GM19463 (cell line): ENCODE data around the gene NID2.

Source experiments
- ATAC-seq: cut with Tn5 transposase; IDR thresholded peaks from one replicate; pipeline ENCODE4 v1.9.1; 2021; ENCODE audit warnings: mild to moderate bottlenecking, moderate library complexity; ENCODE audit not compliant: unreplicated experiment

The NID2 gene

GRCh38 chr14:52054678-52055077 is 14.2 kb downstream of the NID2 start:
- no peak for ATAC-seq

DNA sequence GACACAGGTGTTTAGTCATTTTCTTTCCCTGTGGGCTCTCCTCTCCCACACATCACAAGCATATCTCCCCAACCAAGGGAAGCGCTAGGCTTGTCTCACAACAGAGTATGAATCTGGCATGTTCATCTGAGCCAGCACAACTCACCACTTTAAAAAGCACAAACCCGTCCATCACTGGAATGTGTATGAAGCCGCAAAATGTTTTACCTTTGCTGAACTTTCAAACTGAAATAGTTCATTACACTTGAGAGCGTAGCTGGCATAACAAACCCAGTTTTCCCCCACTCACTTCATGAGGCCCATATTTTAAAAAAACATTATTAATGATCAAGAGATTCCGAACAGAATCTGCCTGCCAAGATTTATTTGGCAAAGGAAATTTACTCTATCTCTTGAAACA is 15.8 kb downstream of the NID2 start:
- ATAC-seq: no peak

GRCh38 chr14:52052288-52052943 is 16.4 kb downstream of the NID2 start:
- no peak for ATAC-seq

GRCh38 chr14:52051871-52052270 is 17.0 kb downstream of the NID2 start:
- no peak for ATAC-seq

DNA sequence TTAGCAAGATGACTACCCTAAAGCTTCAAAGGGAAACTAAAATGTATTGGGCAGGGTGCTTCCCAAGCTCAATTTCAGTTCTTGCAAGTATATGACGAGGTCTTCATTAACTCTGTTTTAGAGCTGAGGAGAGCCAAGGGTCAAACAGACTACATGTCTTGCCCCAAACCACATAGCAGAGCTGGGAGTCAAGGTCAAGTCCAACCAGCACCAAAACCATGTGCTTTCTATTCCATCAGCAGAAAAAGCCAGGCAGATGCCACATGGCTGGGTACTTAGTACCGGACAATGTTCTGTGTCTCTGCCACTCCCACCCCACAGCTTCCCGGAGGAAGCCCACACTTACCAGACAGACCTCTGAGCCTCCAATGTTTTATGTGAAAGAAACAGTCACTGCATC is 17.6 kb downstream of the NID2 start:
- no peak for ATAC-seq

- no peak for ATAC-seq
Measured at GRCh38 chr14:52049721-52050588, 18.9 kb downstream of the NID2 start.

DNA sequence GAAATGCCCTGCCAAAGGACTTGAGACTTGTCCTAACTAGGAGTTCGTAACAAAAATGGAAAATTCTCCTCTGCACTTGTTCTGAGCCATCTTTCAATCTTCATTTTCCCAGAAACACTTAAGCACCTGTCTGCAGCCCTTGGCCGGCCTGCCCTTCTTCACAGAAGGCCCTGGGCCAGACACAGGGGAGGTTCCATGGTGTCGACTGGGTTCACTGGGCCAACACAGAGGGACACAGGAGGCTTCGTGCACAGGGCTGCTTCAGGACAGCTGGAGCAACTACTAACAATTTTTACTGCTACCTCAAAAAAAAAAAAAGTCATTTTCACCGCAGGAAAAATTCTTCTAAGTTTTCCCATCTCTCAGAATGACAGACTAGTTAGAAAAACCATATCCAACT is 19.6 kb downstream of the NID2 start:
- ATAC-seq: no peak

DNA sequence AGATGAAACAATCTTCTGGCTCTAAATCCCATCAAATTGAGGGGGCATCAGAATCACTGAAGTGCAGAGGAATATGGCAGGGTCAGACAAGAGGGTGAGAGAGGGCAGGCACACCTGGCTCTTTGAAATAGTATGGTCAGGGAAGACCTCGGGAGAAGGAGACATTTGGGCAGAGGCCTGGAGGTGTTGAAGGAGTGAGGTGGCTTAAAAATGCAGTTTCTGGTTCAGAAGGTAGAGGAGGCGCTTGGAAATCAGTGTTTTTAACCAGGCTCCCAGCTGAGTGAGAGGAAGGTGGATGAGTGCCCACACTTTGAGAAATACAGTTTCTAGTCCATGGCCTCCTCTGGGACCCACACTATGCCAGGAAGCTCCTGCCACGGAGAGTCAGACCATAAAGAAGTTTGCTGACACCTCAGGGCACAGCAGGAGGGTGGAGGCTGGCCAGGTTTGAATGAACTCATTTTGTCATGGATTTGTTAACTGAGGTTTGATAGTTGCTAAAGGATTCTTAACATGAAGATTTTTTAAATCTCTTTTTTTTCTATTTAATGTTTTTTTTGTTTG is 20.1 kb downstream of the NID2 start:
- no peak for ATAC-seq

- no peak for ATAC-seq
Measured at GRCh38 chr14:52048116-52048515, 20.7 kb downstream of the NID2 start.

- ATAC-seq: no peak
Measured at GRCh38 chr14:52046376-52046917, 22.4 kb downstream of the NID2 start.

DNA sequence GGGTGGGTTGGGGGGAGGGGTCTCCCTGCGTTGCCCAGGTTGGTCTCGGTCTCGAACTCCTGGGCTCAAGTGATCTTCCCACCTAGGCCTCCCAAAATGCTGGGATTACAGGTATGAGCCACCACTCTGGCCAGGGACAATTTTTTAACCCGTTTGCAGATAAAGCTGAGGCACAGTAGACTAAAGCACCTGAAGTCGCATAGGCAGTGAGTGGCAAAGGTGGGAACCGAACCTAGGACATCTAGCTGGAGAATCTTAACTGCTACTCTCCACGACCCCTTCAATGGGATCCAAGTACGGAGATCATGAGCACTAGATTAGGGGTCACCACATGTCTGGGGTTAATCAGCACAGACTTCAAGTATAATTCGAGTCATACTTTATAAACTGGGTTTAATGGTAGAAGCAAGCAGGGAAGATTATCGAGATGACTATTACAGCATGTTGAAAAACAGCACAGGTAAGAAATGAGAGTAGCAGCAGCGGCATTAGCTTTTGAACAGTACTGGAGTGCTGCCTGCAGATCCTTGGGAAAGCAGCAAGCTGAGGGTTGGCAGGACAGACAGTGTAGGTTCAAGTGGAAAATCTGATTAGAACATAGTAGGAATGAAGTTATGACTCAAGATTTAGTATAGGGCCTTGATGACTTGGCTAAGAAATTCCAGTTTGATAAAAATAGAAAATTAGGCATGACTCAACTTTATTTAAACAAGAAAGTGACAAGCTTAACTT is 23.9 kb downstream of the NID2 start:
- ATAC-seq: no peak

GRCh38 chr14:52043690-52044089 is 25.2 kb downstream of the NID2 start:
- ATAC-seq: peak; percentile 53

- ATAC-seq: no peak
Measured at GRCh38 chr14:52042371-52043289, 26.2 kb downstream of the NID2 start.

- ATAC-seq: no peak
Measured at GRCh38 chr14:52040598-52040997, 28.3 kb downstream of the NID2 start.

DNA sequence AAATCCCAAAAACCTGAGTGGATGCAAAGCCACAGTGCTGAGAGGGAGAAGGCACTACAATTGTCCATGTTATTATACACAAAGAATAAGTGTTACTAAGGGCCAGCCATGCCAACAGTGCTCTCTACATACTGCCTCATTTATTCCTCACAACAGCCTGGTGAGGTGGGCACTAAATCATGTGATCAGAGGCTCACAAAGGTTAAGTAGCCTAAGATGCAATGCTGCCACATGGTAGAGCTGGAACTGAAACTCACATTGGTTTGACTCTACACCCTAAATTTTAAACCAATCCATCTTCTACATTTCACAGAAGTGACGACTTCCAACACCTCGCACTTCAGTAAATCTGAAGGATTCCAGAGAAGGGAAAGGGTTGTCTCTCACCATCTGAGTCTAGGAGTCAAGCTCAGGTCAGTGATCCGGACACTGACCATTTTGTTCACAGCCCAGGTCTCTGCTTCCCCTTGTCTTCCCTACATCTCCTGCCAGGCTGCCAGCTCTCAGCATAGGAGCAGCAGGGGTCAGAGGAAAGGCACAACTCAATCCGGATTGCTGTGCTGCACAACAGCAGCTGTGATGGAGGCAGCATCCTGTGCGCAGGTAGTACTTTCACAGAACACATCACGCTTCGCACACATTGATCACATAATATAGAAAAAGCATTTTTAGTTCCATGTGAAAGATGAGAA is 29.6 kb downstream of the NID2 start:
- ATAC-seq: no peak

GRCh38 chr14:52033101-52033642 is 35.7 kb downstream of the NID2 start:
- ATAC-seq: no peak

DNA sequence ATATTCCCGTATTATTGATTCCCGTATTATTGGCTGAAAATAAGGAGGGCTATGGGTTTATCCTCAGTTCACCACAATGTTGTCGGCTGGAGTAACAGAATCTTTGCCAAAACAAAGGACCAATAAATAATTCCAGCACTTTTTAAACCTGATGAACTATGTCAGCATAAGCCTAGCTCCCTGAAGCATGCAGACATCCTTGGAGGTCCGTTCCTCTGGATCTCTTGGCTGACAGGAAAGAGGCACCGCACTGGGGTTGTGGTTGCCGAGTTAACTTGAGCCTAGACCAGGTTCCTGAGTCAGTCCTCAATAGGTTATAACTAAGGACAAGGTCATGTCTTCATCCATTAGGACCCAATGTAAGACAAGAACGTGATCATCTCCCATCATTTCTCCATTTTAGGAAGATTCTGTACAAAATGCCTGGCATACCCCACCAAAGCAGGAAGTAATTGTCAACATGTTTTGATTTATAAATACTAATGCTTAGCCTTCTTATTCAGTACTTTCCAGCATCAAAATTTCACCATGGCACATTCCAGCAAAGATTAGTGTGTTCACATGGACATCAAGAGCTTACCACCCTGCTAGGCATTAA is 36.6 kb downstream of the NID2 start:
- no peak for ATAC-seq

- ATAC-seq: no peak
Measured at GRCh38 chr14:52031781-52032180, 37.1 kb downstream of the NID2 start.

- no peak for ATAC-seq
Measured at GRCh38 chr14:52029881-52030280, 39.0 kb downstream of the NID2 start.
